H9 (cell line): ENCODE data around the gene KCNAB1. TPM values are rescaled to one million over a fixed set of nuclear protein-coding genes. Genes with fewer than 3 reads are reported as not detected.

Source experiments
- DNase-seq: peaks from one replicate; pipeline ENCODE4 v3.0.0-alpha.2; 2017
- H2AFZ ChIP-seq: one replicate; pipeline ENCODE4 v1.6.1; 2013; ENCODE audit warnings: mild to moderate bottlenecking, low read length, control low read depth, moderate library complexity
- H2AK5ac ChIP-seq: 2 replicates; pipeline ENCODE4 v1.6.1; 2013; ENCODE audit warnings: low read length, control low read depth, mixed read lengths; ENCODE audit not compliant: insufficient read length
- H2BK120ac ChIP-seq: one replicate; pipeline ENCODE4 v1.6.1; 2013; ENCODE audit warnings: low read depth, mild to moderate bottlenecking, low read length, control low read depth, inconsistent platforms; ENCODE audit not compliant: poor library complexity, severe bottlenecking
- H2BK12ac ChIP-seq: 2 replicates; pipeline ENCODE4 v1.6.1; 2013; ENCODE audit warnings: low read length, control low read depth, mixed read lengths, low read depth; ENCODE audit not compliant: insufficient read length
- H2BK15ac ChIP-seq: 2 replicates; pipeline ENCODE4 v1.6.1; 2013; ENCODE audit warnings: low read depth, low read length, control low read depth
- H2BK20ac ChIP-seq: one replicate; pipeline ENCODE4 v1.6.1; 2013; ENCODE audit warnings: low read depth, mild to moderate bottlenecking, low read length, control low read depth, inconsistent platforms; ENCODE audit not compliant: poor library complexity, severe bottlenecking
- H2BK5ac ChIP-seq: 2 replicates; pipeline ENCODE4 v1.6.1; 2013; ENCODE audit warnings: low read length, control low read depth, mixed read lengths; ENCODE audit not compliant: insufficient read length
- H3K14ac ChIP-seq: 2 replicates; pipeline ENCODE4 v1.6.1; 2013; ENCODE audit warnings: low read length, control low read depth; ENCODE audit not compliant: insufficient read depth
- H3K18ac ChIP-seq: 2 replicates; pipeline ENCODE4 v1.6.1; 2013; ENCODE audit warnings: low read depth, mild to moderate bottlenecking, mixed read lengths, low read length, control low read depth; ENCODE audit not compliant: insufficient read length
- H3K23ac ChIP-seq: 2 replicates; pipeline ENCODE4 v1.6.1; 2013; ENCODE audit warnings: low read length, control low read depth, mixed read lengths, low read depth; ENCODE audit not compliant: insufficient read length
- H3K23me2 ChIP-seq: 2 replicates; pipeline ENCODE4 v1.6.1; 2013; ENCODE audit warnings: low read depth, mild to moderate bottlenecking, mixed read lengths, low read length, control low read depth; ENCODE audit not compliant: insufficient read length, poor library complexity, severe bottlenecking
- H3K27ac ChIP-seq: 2 replicates; pipeline ENCODE4 v1.5.1; 2013; ENCODE audit warnings: low read length, control low read depth, mixed read lengths, low read depth; ENCODE audit not compliant: insufficient read length
- H3K27me3 ChIP-seq: 2 replicates; pipeline ENCODE4 v1.6.1; 2013; ENCODE audit warnings: low read length, control low read depth, inconsistent platforms; ENCODE audit not compliant: insufficient read depth
- H3K4ac ChIP-seq: 2 replicates; pipeline ENCODE4 v1.6.1; 2013; ENCODE audit warnings: low read depth, mild to moderate bottlenecking, control low read depth, inconsistent platforms, low read length, moderate library complexity
- H3K4me1 ChIP-seq: 2 replicates; pipeline ENCODE4 v1.6.1; 2013; ENCODE audit warnings: low read length, control low read depth, inconsistent platforms; ENCODE audit not compliant: insufficient read depth
- H3K4me2 ChIP-seq: 2 replicates; pipeline ENCODE4 v1.6.1; 2013; ENCODE audit warnings: low read length, control low read depth, mixed read lengths; ENCODE audit not compliant: insufficient read length, insufficient read depth
- H3K56ac ChIP-seq: 2 replicates; pipeline ENCODE4 v1.6.1; 2013; ENCODE audit warnings: low read depth, mild to moderate bottlenecking, mixed read lengths, low read length, control low read depth; ENCODE audit not compliant: insufficient read length
- H3K79me1 ChIP-seq: 2 replicates; pipeline ENCODE4 v1.6.1; 2013; ENCODE audit warnings: low read depth, mild to moderate bottlenecking, moderate library complexity, low read length, control low read depth, inconsistent platforms; ENCODE audit not compliant: insufficient read depth, poor library complexity, severe bottlenecking
- H3K79me2 ChIP-seq: 2 replicates; pipeline ENCODE4 v1.6.1; 2013; ENCODE audit warnings: low read length, control low read depth, inconsistent platforms; ENCODE audit not compliant: insufficient read depth
- H3K9ac ChIP-seq: 2 replicates; pipeline ENCODE4 v1.6.1; 2013; ENCODE audit warnings: low read length, control low read depth, mixed read lengths; ENCODE audit not compliant: insufficient read length; ENCODE audit errors: extremely low read depth
- H3K9me3 ChIP-seq: one replicate; pipeline ENCODE4 v1.6.1; 2013; ENCODE audit warnings: low read depth, low read length, inconsistent platforms; ENCODE audit not compliant: control insufficient read depth
- H3T11ph ChIP-seq: one replicate; pipeline ENCODE4 v1.6.1; 2013; ENCODE audit warnings: mild to moderate bottlenecking, low read length, control low read depth, inconsistent platforms
- H4K20me1 ChIP-seq: one replicate; pipeline ENCODE4 v1.6.1; 2013; ENCODE audit not compliant: control insufficient read depth, insufficient read length, insufficient read depth
- H4K5ac ChIP-seq: 2 replicates; pipeline ENCODE4 v1.6.1; 2013; ENCODE audit warnings: low read depth, mild to moderate bottlenecking, mixed read lengths, low read length, control low read depth; ENCODE audit not compliant: insufficient read length
- H4K8ac ChIP-seq: replicated peaks from 2 replicates; pipeline ENCODE4 v1.6.1; 2013; ENCODE audit warnings: low read length, control low read depth, mixed read lengths, low read depth; ENCODE audit not compliant: insufficient read length
- H4K91ac ChIP-seq: 2 replicates; pipeline ENCODE4 v1.6.1; 2013; ENCODE audit warnings: low read depth, mild to moderate bottlenecking, moderate library complexity, mixed read lengths, low read length, control low read depth; ENCODE audit not compliant: insufficient read length
- H3K27ac Mint-ChIP-seq, 3 experiments: 2 replicates in 2 of 3; 3 replicates in 1 of 3; pipeline ENCODE4 v1.8.0; 2020 to 2021; ENCODE audit warnings: mixed read lengths in 3 of 3, mild to moderate bottlenecking in 1 of 3, moderate library complexity in 1 of 3
- H3K27me3 Mint-ChIP-seq: 2 replicates; pipeline ENCODE4 v1.8.0; 2021; ENCODE audit warnings: low read depth, mild to moderate bottlenecking, moderate library complexity, mixed read lengths
- H3K36me3 Mint-ChIP-seq, 3 experiments: 2 replicates in 2 of 3; 3 replicates in 1 of 3; pipeline ENCODE4 v1.8.0; 2020 to 2021; ENCODE audit warnings: low read depth in 3 of 3, mixed read lengths in 3 of 3; ENCODE audit not compliant: insufficient read depth in 1 of 3
- H3K4me1 Mint-ChIP-seq, 2 experiments: 2 replicates each; pipeline ENCODE4 v1.8.0; 2020; ENCODE audit warnings: mixed read lengths in 2 of 2
- H3K4me3 Mint-ChIP-seq, 2 experiments: 2 replicates in 1 of 2; 3 replicates in 1 of 2; pipeline ENCODE4 v1.8.0; 2020 to 2021; ENCODE audit warnings: mild to moderate bottlenecking in 2 of 2, mixed read lengths in 2 of 2, moderate library complexity in 1 of 2
- H3K9me3 Mint-ChIP-seq, 2 experiments: 2 replicates in 1 of 2; 3 replicates in 1 of 2; pipeline ENCODE4 v1.8.0; 2020; ENCODE audit warnings: mild to moderate bottlenecking in 2 of 2, mixed read lengths in 2 of 2, moderate library complexity in 1 of 2
- CTCF ChIP-seq: fragments of 200-600 bp; sonication (generic); conservative IDR thresholded peaks from 3 replicates; pipeline ENCODE4 v1.8.0; 2021; ENCODE audit warnings: antibody characterized with exemption, mild to moderate bottlenecking
- WGBS: extraction: QIAGEN DNeasy Blood & Tissue Kit; methylation state at CpG from one replicate; pipeline ENCODE4 v1.1.7; 2013; ENCODE audit warnings: missing lambda C conversion rate, low lambda C conversion rate, mixed read lengths; ENCODE audit not compliant: insufficient read length; ENCODE audit errors: extremely low coverage; 5-methylcytosine and 5-hydroxymethylcytosine counted together
- total RNA-seq: library from RNA; stranded (reverse); gene quantifications from 2 replicates; pipeline ENCODE4 v1.2.1, GENCODE V29; 2021

The KCNAB1 gene
- total RNA-seq, 1 experiment from 2014 or later, result 3.7 TPM

DNA sequence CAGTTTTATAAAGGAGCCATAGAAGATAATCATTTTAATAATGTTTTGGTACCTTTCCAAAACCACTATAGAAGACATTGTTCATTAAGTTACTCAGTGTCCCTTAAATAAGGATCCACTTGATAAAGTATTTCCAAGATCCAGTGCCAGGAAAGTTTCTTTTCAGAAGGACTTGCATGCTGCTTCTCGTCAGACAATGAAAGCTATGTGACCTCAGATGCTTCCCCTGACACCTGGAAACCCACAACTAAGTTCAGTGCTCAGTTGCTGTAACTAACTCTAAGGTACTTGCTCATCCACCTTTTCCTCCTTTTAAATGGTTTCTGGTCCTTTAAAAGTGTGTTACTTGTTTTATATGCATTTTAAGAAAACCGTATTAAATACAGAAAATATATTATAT is 427.3 kb downstream of the KCNAB1 start:
- Mint-ChIP-seq H3K9me3 (no peaks in the 10 kb centered on the region), H3K4me1 (peaks cover 4 to 8% of the 10 kb centered on the region in 2 experiments; a peak in 3 of 4 replicates), H3K4me3 (no peak overlapping the region), H3K27ac (no peak overlapping the region), H3K36me3 (peaks cover 54 to 93% (median 82%) of the 10 kb centered on the region in 3 experiments; a peak in 6 of 7 replicates), H3K27me3 (no peaks in the 10 kb centered on the region)
- Histone ChIP-seq H3K79me2 (peaks cover 13% of the 10 kb centered on the region; the same call in 1 of the 2 replicates), H3K79me1 (peaks cover 4% of the 10 kb centered on the region), H3K18ac (no peak overlapping the region), H3K4me2 (no peak overlapping the region), H4K8ac (no peak overlapping the region), H2AFZ (no peak overlapping the region), H4K5ac (no peak overlapping the region), H2BK15ac (no peak overlapping the region), H2BK20ac (no peak overlapping the region), H4K20me1 (no peaks in the 10 kb centered on the region), H4K91ac (no peak overlapping the region), H3K23me2 (no peaks in the 10 kb centered on the region), H2AK5ac (no peak overlapping the region), H2BK120ac (no peak overlapping the region), H3K4ac (no peak overlapping the region), H3K27me3 (no peaks in the 10 kb centered on the region), H2BK5ac (no peak overlapping the region), H2BK12ac (no peak overlapping the region), H3T11ph (no peak overlapping the region), H3K9ac (no peak overlapping the region), H3K27ac (no peak overlapping the region), H3K9me3 (no peaks in the 10 kb centered on the region), H3K4me1 (no peaks in the 10 kb centered on the region), H3K56ac (no peak overlapping the region), H3K23ac (no peak overlapping the region), H3K14ac (no peak overlapping the region)
- DNase-seq, result no peak
- no CpG with 5 or more reads among the region's 2 CpGs for WGBS
- no peak for TF ChIP-seq CTCF
